GM23338 (cell line): ENCODE results near the gene SYT17. TPM values are rescaled to one million over a fixed set of nuclear protein-coding genes. Genes with fewer than 3 reads are reported as not detected.

ENCODE experiments used
- polyA plus RNA-seq: library from polyadenylated mRNA; unstranded; fragments of >200 nt; fragmentation: Nextera tagmentation; extraction: Ambion mirVana; gene quantifications from 2 replicates; pipeline ENCODE4 v1.2.1, GENCODE V29; 2016
- total RNA-seq: library from RNA; depleted of rRNA; stranded (reverse); fragments of >200 nt; shearing (Covaris generic); gene quantifications from 2 replicates; pipeline ENCODE4 v1.2.3, GENCODE V29; 2014; rRNA removed

The SYT17 gene
- total and polyA plus RNA-seq, 2 experiments from 2014 or later = 5.3 to 9.5 TPM

Other genes with a start within 250 kb of the SYT17 start
- 93.5 and 119 TPM in 2 replicates for gene SMG1, start 241.8 kb upstream of the SYT17 start, total RNA-seq
- gene SMG1, start 241.8 kb upstream of the SYT17 start, polyA plus RNA-seq = 18.2 and 18.6 TPM in 2 replicates
- 2.4 TPM in 2 replicates for gene TMC7, start 184.3 kb upstream of the SYT17 start, total RNA-seq
- 0.75 and 1.7 TPM in 2 replicates for gene TMC7, start 184.3 kb upstream of the SYT17 start, polyA plus RNA-seq
- gene COQ7, start 100.6 kb upstream of the SYT17 start, total RNA-seq = 17.4 and 17.9 TPM in 2 replicates
- 19.3 and 21.7 TPM in 2 replicates for gene COQ7, start 100.6 kb upstream of the SYT17 start, polyA plus RNA-seq
- 5.7 and 8.3 TPM in 2 replicates for gene ITPRIPL2, start 54.3 kb upstream of the SYT17 start, total RNA-seq
- 0.94 TPM in 2 replicates for gene ITPRIPL2, start 54.3 kb upstream of the SYT17 start, polyA plus RNA-seq
- gene CLEC19A, start 117.5 kb downstream of the SYT17 start, total RNA-seq = not detected in 2 replicates
- gene CLEC19A, start 117.5 kb downstream of the SYT17 start, polyA plus RNA-seq = 0.26 TPM in 1 of 2 replicates, not detected in the other
- gene TMC5, start 249.6 kb downstream of the SYT17 start, total RNA-seq = 1.7 and 2.3 TPM in 2 replicates
- gene TMC5, start 249.6 kb downstream of the SYT17 start, polyA plus RNA-seq = 4.8 and 7.0 TPM in 2 replicates